K562 (cell line): ENCODE data around the gene MED22. TPM values are rescaled to one million over a fixed set of nuclear protein-coding genes. Genes with fewer than 3 reads are reported as not detected.

Experiments used
- ARID4B ChIP-seq: sonication (generic); formaldehyde crosslinking; IDR thresholded peaks from 2 replicates; pipeline ENCODE4 v1.8.0; 2022; ENCODE audit warnings: mild to moderate bottlenecking, missing genetic modification reagents
- BCOR ChIP-seq: fragments of 450-650 bp; IDR thresholded peaks from 2 replicates; pipeline ENCODE4 v1.6.1; 2016
- BRD9 ChIP-seq: fragments of 450-650 bp; IDR thresholded peaks from 2 replicates; pipeline ENCODE4 v1.6.1; 2018; ENCODE audit warnings: low read depth; ENCODE audit not compliant: partially characterized antibody
- CGGBP1 ChIP-seq: fragments of 250-450 bp; sonication (Bioruptor Pico); IDR thresholded peaks from 2 replicates; pipeline ENCODE4 v1.9.0; 2021; ENCODE audit warnings: mild to moderate bottlenecking
- CTCF ChIP-seq, 3 experiments: IDR thresholded peaks in 2 of 3; conservative IDR thresholded peaks in 1 of 3; 2 replicates each; pipeline ENCODE4 v1.5.1; 2011 to 2012; ENCODE audit warnings: low read length in 3 of 3, mild to moderate bottlenecking in 3 of 3, control low read depth in 2 of 3, improper control_type of control experiment in 1 of 3, inconsistent platforms in 1 of 3, low read depth in 1 of 3, mixed read lengths in 1 of 3, moderate library complexity in 1 of 3; ENCODE audit not compliant: insufficient read depth in 2 of 3
- DIDO1 ChIP-seq: fragments of 450-650 bp; IDR thresholded peaks from 2 replicates; pipeline ENCODE4 v1.6.1; 2016; ENCODE audit warnings: low read depth, missing biosample characterization, missing genetic modification characterization
- E2F3 ChIP-seq: fragments of 250-450 bp; sonication (Bioruptor Pico); IDR thresholded peaks from 2 replicates; pipeline ENCODE4 v1.4.0; 2020; ENCODE audit warnings: mild to moderate bottlenecking
- E2F6 ChIP-seq, 2 experiments: IDR thresholded peaks; 2 replicates each; pipeline ENCODE4 v1.6.1; 2011; ENCODE audit warnings: borderline replicate concordance in 1 of 2, control low read depth in 1 of 2, low read depth in 1 of 2, low read length in 1 of 2, mild to moderate bottlenecking in 1 of 2, mixed read lengths in 1 of 2, moderate library complexity in 1 of 2; ENCODE audit not compliant: insufficient read depth in 1 of 2, insufficient read length in 1 of 2, poor library complexity in 1 of 2, severe bottlenecking in 1 of 2; ENCODE audit errors: extremely low read depth in 1 of 2
- GABPB1 ChIP-seq: sonication (generic); formaldehyde crosslinking; IDR thresholded peaks from 2 replicates; pipeline ENCODE4 v1.8.0; 2022; ENCODE audit warnings: mild to moderate bottlenecking, missing genetic modification reagents
- MAZ ChIP-seq, 2 experiments: fragments of 450-650 bp in 1 of 2; sonication (generic) in 1 of 2; formaldehyde crosslinking; IDR thresholded peaks in 1 of 2; conservative IDR thresholded peaks in 1 of 2; 2 replicates each; pipeline versions ENCODE4 v1.4.0 to v1.5.0; 2020; ENCODE audit warnings: mild to moderate bottlenecking in 1 of 2, missing genetic modification reagents in 1 of 2
- MYC ChIP-seq, 2 experiments: fragments of 250-450 bp in 1 of 2; sonication (Bioruptor Pico) in 1 of 2; IDR thresholded peaks; 2 replicates each; pipeline versions ENCODE4 v1.5.1 to v1.6.1; 2012 to 2021; ENCODE audit warnings: low read depth in 2 of 2, borderline replicate concordance in 1 of 2, improper control_type of control experiment in 1 of 2, low read length in 1 of 2, mild to moderate bottlenecking in 1 of 2, moderate library complexity in 1 of 2
- NCOA2 ChIP-seq, 2 experiments: fragments of 450-650 bp; IDR thresholded peaks; 2 replicates each; pipeline ENCODE4 v1.6.1; 2018; ENCODE audit warnings: mild to moderate bottlenecking in 2 of 2, moderate library complexity in 1 of 2; ENCODE audit not compliant: partially characterized antibody in 2 of 2
- OTX1 ChIP-seq: fragments of 450-650 bp; formaldehyde crosslinking; IDR thresholded peaks from 2 replicates; pipeline ENCODE4 v1.4.0; 2022; ENCODE audit warnings: mild to moderate bottlenecking
- RBM14 ChIP-seq: fragments of 200-400 bp; formaldehyde crosslinking; IDR thresholded peaks from 2 replicates; pipeline ENCODE4 v1.6.1; 2018; ENCODE audit warnings: low read depth, mild to moderate bottlenecking, low read length, moderate library complexity, borderline replicate concordance; ENCODE audit not compliant: insufficient read depth
- TCF3 ChIP-seq: sonication (generic); formaldehyde crosslinking; IDR thresholded peaks from 2 replicates; pipeline ENCODE4 v1.4.0; 2020; ENCODE audit warnings: mild to moderate bottlenecking, missing genetic modification reagents
- ZBTB1 ChIP-seq: sonication (generic); formaldehyde crosslinking; IDR thresholded peaks from 2 replicates; pipeline ENCODE4 v1.8.1; 2023; ENCODE audit warnings: missing genetic modification reagents, low read depth, mild to moderate bottlenecking, borderline replicate concordance
- ZNF830 ChIP-seq: fragments of 250-450 bp; sonication (Bioruptor Pico); IDR thresholded peaks from 2 replicates; pipeline ENCODE4 v1.5.0; 2021; ENCODE audit warnings: mild to moderate bottlenecking
- polyA plus RNA-seq, 8 experiments: library from polyadenylated mRNA; depleted of rRNA in 4 of 8; stranded (reverse) in 5 of 8; unstranded in 3 of 8; fragments of >200 nt; fragmentation: Nextera tagmentation in 2 of 8; fragmentation: Illumina TruSeq in 1 of 8; extraction: Ambion mirVana in 2 of 8; extraction: Trizol in 1 of 8; gene quantifications; 2 replicates each; pipeline versions ENCODE4 v1.2.1 to v1.2.3, GENCODE V29; 2011 to 2014; ENCODE audit warnings: inconsistent platforms in 1 of 8, missing spikeins in 1 of 8
- total RNA-seq, 7 experiments: library from RNA; depleted of rRNA in 6 of 7; stranded (reverse); fragments of >200 nt in 6 of 7; fragmentation: Illumina TruSeq in 2 of 7; extraction: Trizol in 2 of 7; gene quantifications; 2 replicates each; pipeline versions ENCODE4 v1.2.1 to v1.2.3, GENCODE V29; 2011 to 2021; ENCODE audit warnings: low replicate concordance in 1 of 7

MED22 gene
- total and polyA plus RNA-seq, 9 of the 15 experiments (the other 6 are each of a cell fraction or from before 2014, with no cell fraction given): 0.73 to 35.6 (median 22.3) TPM

GRCh38 chr9:133347985-133348717, at the start of gene MED22, which contains the start of gene RPL7A (continued):
- TF ChIP-seq ARID4B (CRISPR knock-in tag): peak; percentile 86
- TF ChIP-seq CGGBP1 (CRISPR knock-in tag): peak; percentile 28; the same call in 1 of the 2 replicates
- TF ChIP-seq E2F3: peak; percentile 68; the same call in 1 of the 2 replicates
- 0 out of 2 replicates have a peak, but pooled peaks have one; percentile 76 for TF ChIP-seq RBM14
- peak in 1 of 2 experiments; percentile 9 for TF ChIP-seq E2F6 (IDR thresholded peaks at IDR 0.05; ENCODE audit: borderline replicate concordance in 1 of 2, extremely low read depth in 1 of 2, insufficient read depth in 1 of 2, insufficient read length in 1 of 2, low read depth in 1 of 2, low read length in 1 of 2, poor library complexity in 1 of 2, severe bottlenecking in 1 of 2)
- peak; percentile 93 for TF ChIP-seq ZBTB1 (CRISPR knock-in tag)
- peak; percentile 48; the same call in 1 of the 2 replicates for TF ChIP-seq BCOR
- TF ChIP-seq CTCF (IDR thresholded peaks at IDR 0.05 in 2 of 3, conservative IDR thresholded peaks at IDR 0.05 in 1 of 3; ENCODE audit: insufficient read depth in 2 of 3, low read depth in 1 of 3, low read length in 3 of 3): peak in 1 of 3 experiments; percentile 16; a peak in 1 of 6 replicates
- no peak for TF ChIP-seq NCOA2 (IDR thresholded peaks at IDR 0.05; ENCODE audit: partially characterized antibody in 2 of 2)
- TF ChIP-seq TCF3 (CRISPR knock-in tag): peak; percentile 8; the same call in 1 of the 2 replicates
- TF ChIP-seq ZNF830: no peak
- peak; percentile 100 for TF ChIP-seq BRD9
- TF ChIP-seq OTX1: 0 out of 2 replicates have a peak, but pooled peaks have one; percentile 65
- TF ChIP-seq MYC (IDR thresholded peaks at IDR 0.05; ENCODE audit: low read depth, low read length): peak; percentile 97
- TF ChIP-seq MYC (CRISPR knock-in tag; IDR thresholded peaks at IDR 0.05; ENCODE audit: borderline replicate concordance, low read depth): peak; percentile 94; the same call in 1 of the 2 replicates
- 0 out of 2 replicates have a peak, but pooled peaks have one; percentile 25 for TF ChIP-seq DIDO1 (tag)
- peak; percentile 73 for TF ChIP-seq GABPB1 (CRISPR knock-in tag)
- TF ChIP-seq MAZ (CRISPR knock-in tag; conservative IDR thresholded peaks at IDR 0.05 in 1 of 2, IDR thresholded peaks at IDR 0.05 in 1 of 2): peak; percentile 66 to 79
